Endothelial cell of umbilical vein (primary cell): ENCODE results near the gene NHS. TPM values are rescaled to one million over a fixed set of nuclear protein-coding genes. Genes with fewer than 3 reads are reported as not detected.

Experiments
- BruUV-seq: library from RNA; stranded (reverse); fragments of 400-500 nt; replicated peaks from 2 replicates; lab custom pipeline; 2021; lab: Mats Ljungman, UMichigan
- CTCF ChIA-PET: fragments of 300-600, 350-600 bp; sonication (Branson Sonifier 250); formaldehyde crosslinking; loops from one replicate; lab custom pipeline; 2021; ENCODE audit warnings: antibody characterized with exemption, inconsistent platforms; lab: Charles Lee
- POLR2A ChIA-PET: fragments of 300-600, 350-600 bp; sonication (Branson Sonifier 250); formaldehyde crosslinking; loops from one replicate; lab custom pipeline; 2021; ENCODE audit warnings: antibody characterized with exemption, inconsistent platforms; lab: Charles Lee
- DNase-seq: peaks from one replicate; pipeline ENCODE4 v3.0.0-alpha.2; 2011; ENCODE audit warnings: low read depth, low spot score
- FAIRE-seq: peaks from 2 replicates; lab custom pipeline; 2011; peaks lifted over from hg19 to GRCh38; lab: Jason Lieb, UNC
- H2AFZ ChIP-seq: 2 replicates; pipeline ENCODE4 v1.6.0; 2012; ENCODE audit warnings: low read depth, low read length, control low read depth, inconsistent platforms
- H3K27ac ChIP-seq: 2 replicates; pipeline ENCODE4 v1.5.1; 2011; ENCODE audit warnings: low read depth, mild to moderate bottlenecking, control low read depth, low read length, moderate library complexity; ENCODE audit not compliant: insufficient read depth
- H3K27me3 ChIP-seq, 2 experiments: 2 replicates each; pipeline versions ENCODE4 v1.6.0 to v1.6.1; 2011; ENCODE audit warnings: low read length in 2 of 2, mixed read lengths in 1 of 2; ENCODE audit not compliant: control insufficient read depth in 2 of 2, insufficient read depth in 2 of 2
- H3K36me3 ChIP-seq, 2 experiments: 2 replicates in 1 of 2; 3 replicates in 1 of 2; pipeline ENCODE4 v1.5.1; 2011; ENCODE audit warnings: low read length in 2 of 2, mild to moderate bottlenecking in 1 of 2, moderate library complexity in 1 of 2; ENCODE audit not compliant: control insufficient read depth in 2 of 2, insufficient read depth in 2 of 2; ENCODE audit errors: extremely low read depth in 1 of 2
- H3K4me1 ChIP-seq: 3 replicates; pipeline ENCODE4 v1.5.1; 2011; ENCODE audit warnings: mild to moderate bottlenecking, low read length; ENCODE audit not compliant: control insufficient read depth, insufficient read depth; ENCODE audit errors: extremely low read depth
- H3K4me2 ChIP-seq: 2 replicates; pipeline ENCODE4 v1.6.1; 2011; ENCODE audit warnings: low read length, control low read depth, mixed read lengths; ENCODE audit not compliant: insufficient read depth
- H3K4me3 ChIP-seq, 3 experiments: fragments of 200-600 bp in 1 of 3; sonication (generic), shearing (Covaris generic) in 1 of 3; replicated peaks in 1 of 3; 2 replicates each; pipeline ENCODE4 v1.5.1; 2011 to 2016; ENCODE audit warnings: control low read depth in 3 of 3, low read length in 3 of 3, mild to moderate bottlenecking in 2 of 3, inconsistent platforms in 1 of 3, low read depth in 1 of 3, moderate library complexity in 1 of 3; ENCODE audit not compliant: insufficient read depth in 1 of 3
- H3K79me2 ChIP-seq: 2 replicates; pipeline ENCODE4 v1.6.0; 2012; ENCODE audit warnings: low read length, inconsistent platforms; ENCODE audit not compliant: control insufficient read depth, insufficient read depth
- H3K9ac ChIP-seq: replicated peaks from 2 replicates; pipeline ENCODE3; 2011; ENCODE audit warnings: low read length, control low read depth; ENCODE audit not compliant: insufficient read depth; ENCODE audit errors: extremely low read depth
- H3K9me1 ChIP-seq: replicated peaks from 3 replicates; pipeline ENCODE4 v1.6.0; 2011; ENCODE audit warnings: mild to moderate bottlenecking, low read length; ENCODE audit not compliant: control insufficient read depth, insufficient read depth; ENCODE audit errors: extremely low read depth
- H3K9me3 ChIP-seq: replicated peaks from 2 replicates; pipeline ENCODE4 v1.5.1; 2012; ENCODE audit warnings: low read length, inconsistent platforms; ENCODE audit not compliant: control insufficient read depth, insufficient read depth
- H4K20me1 ChIP-seq: replicated peaks from 2 replicates; pipeline ENCODE3; 2011; ENCODE audit warnings: mild to moderate bottlenecking, low read length; ENCODE audit not compliant: control insufficient read depth, insufficient read depth; ENCODE audit errors: extremely low read depth
- CTCF ChIP-seq, 2 donors: IDR thresholded peaks; 1 replicate in 1 of 2; 2 replicates in 1 of 2; pipeline ENCODE4 v1.5.1; 2011; ENCODE audit warnings: low read length in 2 of 2, mild to moderate bottlenecking in 2 of 2, moderate library complexity in 2 of 2, control low read depth in 1 of 2, inconsistent platforms in 1 of 2, low read depth in 1 of 2; ENCODE audit not compliant: insufficient read depth in 1 of 2; ENCODE audit errors: extremely low read depth in 1 of 2
- EZH2 ChIP-seq: IDR thresholded peaks from 2 replicates; pipeline ENCODE4 v1.6.1; 2012; ENCODE audit warnings: borderline replicate concordance, low read depth, mild to moderate bottlenecking, moderate library complexity, low read length, inconsistent platforms; ENCODE audit not compliant: severe bottlenecking
- FOS ChIP-seq: IDR thresholded peaks from 2 replicates; pipeline ENCODE4 v1.6.1; 2011; ENCODE audit warnings: mild to moderate bottlenecking, low read length, moderate library complexity, borderline replicate concordance; ENCODE audit not compliant: insufficient read depth
- GATA2 ChIP-seq: IDR thresholded peaks from 2 replicates; pipeline ENCODE4 v1.7.0; 2011; ENCODE audit warnings: low read depth, mild to moderate bottlenecking, moderate library complexity, mixed read lengths, low read length; ENCODE audit not compliant: insufficient read length, insufficient read depth
- JUN ChIP-seq: IDR thresholded peaks from 2 replicates; pipeline ENCODE4 v1.6.1; 2011; ENCODE audit warnings: borderline replicate concordance, low read depth; ENCODE audit not compliant: insufficient read length, insufficient read depth
- MAX ChIP-seq: IDR thresholded peaks from 2 replicates; pipeline ENCODE4 v1.6.1; 2011; ENCODE audit not compliant: insufficient read depth, insufficient read length
- MYC ChIP-seq: IDR thresholded peaks from one replicate; pipeline ENCODE4 v1.6.1; 2011; ENCODE audit warnings: mild to moderate bottlenecking, low read depth, low read length
- POLR2A ChIP-seq: IDR thresholded peaks from 2 replicates; pipeline ENCODE4 v1.6.1; 2012; ENCODE audit warnings: low read depth, mild to moderate bottlenecking, control low read depth, low read length
- POLR2AphosphoS5 ChIP-seq: IDR thresholded peaks from 2 replicates; pipeline ENCODE4 v1.6.1; 2012; ENCODE audit warnings: low read depth, mild to moderate bottlenecking, control low read depth, low read length, moderate library complexity; ENCODE audit not compliant: insufficient read depth
- dilution Hi-C: fragments of 300-500 bp; cut with MboI; formaldehyde crosslinking; loops from one replicate; pipeline ENCODE4 v1.15.0; 2019; ENCODE audit warnings: low sequenced_read_pairs; ENCODE audit not compliant: extremely low pct_ligation_motif_present
- intact Hi-C: fragments of 100-400 bp; cut with micrococcal nuclease; formaldehyde crosslinking; loops from one replicate; pipeline ENCODE4 v1.10.0; 2022
- polyA plus RNA-seq, 4 experiments: library from polyadenylated mRNA; depleted of rRNA in 3 of 4; stranded (reverse) in 3 of 4; unstranded in 1 of 4; fragments of >200 nt; gene quantifications; 2 replicates each; pipeline versions ENCODE4 v1.2.1 to v1.2.3, GENCODE V29; 2011 to 2012; ENCODE audit warnings: missing spikeins in 1 of 4
- total RNA-seq: library from RNA; stranded (reverse); gene quantifications from 2 replicates; pipeline ENCODE4 v1.2.3, GENCODE V29; 2021

Gene NHS
- total and polyA plus RNA-seq, 2 donors (not counting 3 experiments of a cell fraction or from before 2014, with no cell fraction given), result 0.07 to 0.46 TPM

GRCh38 chrX:17719711-17720110 is 344.7 kb downstream of the NHS start:
- ChIA-PET POLR2A (no interaction called here), CTCF (interaction anchor here (0.5 kb wide), 1 partner anchor 1615 kb away, joined by 3 read pairs; no protein-coding TSS in a partner anchor)
- no peak overlapping the region for H2AFZ ChIP-seq
- intact Hi-C loops, result no loop called here
- no peak overlapping the region for H3K9ac ChIP-seq
- no peaks in the 10 kb centered on the region for H3K4me1 ChIP-seq
- H3K4me3 ChIP-seq, result no peak overlapping the region
- no peaks in the 10 kb centered on the region for H3K36me3 ChIP-seq
- no peak for FAIRE-seq
- H3K9me1 ChIP-seq, result no peaks in the 10 kb centered on the region
- no TSS peak for BruUV-seq
- no peak for DNase-seq
- no peak overlapping the region for H3K4me2 ChIP-seq
- no peaks in the 10 kb centered on the region for H3K27me3 ChIP-seq
- TF ChIP-seq MAX (no peak), FOS (no peak), GATA2 (no peak)
- no peak overlapping the region for H3K27ac ChIP-seq
- H3K9me3 ChIP-seq, result no peaks in the 10 kb centered on the region
- H3K79me2 ChIP-seq, result no peaks in the 10 kb centered on the region
- no peaks in the 10 kb centered on the region for H4K20me1 ChIP-seq
- dilution Hi-C loops, result no loop called here

DNA sequence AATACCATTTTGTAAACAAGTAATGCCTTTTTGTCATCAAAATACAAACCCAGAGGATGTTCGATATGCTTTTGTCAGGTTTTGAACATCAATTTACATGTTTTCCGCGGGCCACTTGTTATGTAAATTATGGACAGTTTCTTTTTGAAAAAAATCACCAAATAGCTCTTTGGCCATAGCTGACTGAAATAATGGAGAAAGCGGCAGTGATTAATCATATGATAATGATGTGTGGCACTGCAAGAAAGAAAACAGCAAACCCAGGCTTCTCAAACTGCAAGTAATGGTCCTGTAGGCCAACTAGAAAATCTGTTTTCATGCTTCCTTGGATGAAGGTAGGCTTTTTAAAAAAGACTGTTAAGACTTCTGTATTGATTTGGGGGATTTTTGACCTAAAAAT is 346.7 kb downstream of the NHS start:
- Histone ChIP-seq H4K20me1 (no peaks in the 10 kb centered on the region), H3K36me3 (no peaks in the 10 kb centered on the region), H2AFZ (no peak overlapping the region), H3K4me1 (no peaks in the 10 kb centered on the region), H3K9me1 (no peaks in the 10 kb centered on the region), H3K27me3 (no peaks in the 10 kb centered on the region), H3K27ac (no peak overlapping the region), H3K9me3 (no peaks in the 10 kb centered on the region), H3K4me3 (no peak overlapping the region), H3K4me2 (no peak overlapping the region), H3K9ac (no peak overlapping the region), H3K79me2 (no peaks in the 10 kb centered on the region)
- DNase-seq (no peak), FAIRE-seq (no peak)
- BruUV-seq, result no TSS peak
- dilution Hi-C loops, result no loop called here
- TF ChIP-seq EZH2, result no peak
- TF ChIP-seq CTCF (IDR thresholded peaks at IDR 0.05; ENCODE audit: extremely low read depth in 1 of 2, insufficient read depth in 1 of 2, low read depth in 1 of 2, low read length in 2 of 2), result no peak
- no peak for TF ChIP-seq JUN
- no peak for TF ChIP-seq FOS
- no peak for TF ChIP-seq POLR2A
- TF ChIP-seq GATA2, result no peak
- no peak for TF ChIP-seq MYC
- no peak for TF ChIP-seq MAX
- TF ChIP-seq POLR2AphosphoS5, result no peak
- POLR2A ChIA-PET, result no interaction called here
- intact Hi-C loops, result no loop called here
- CTCF ChIA-PET, result no interaction called here
